PFSK-1 (cell line): ENCODE measurements around the gene SEC61A1.

Source experiments
- FOXP2 ChIP-seq: optimal IDR thresholded peaks from 2 replicates; pipeline ENCODE3; 2011; ENCODE audit warnings: borderline replicate concordance, control low read depth, inconsistent platforms; ENCODE audit not compliant: insufficient read depth; ENCODE audit errors: extremely low read length, extremely low read depth
- POLR2AphosphoS5 ChIP-seq: IDR thresholded peaks from 2 replicates; pipeline ENCODE4 v1.6.1; 2012; ENCODE audit warnings: low read depth, mild to moderate bottlenecking, control low read depth, low read length, moderate library complexity
- SIN3A ChIP-seq: IDR thresholded peaks from 2 replicates; pipeline ENCODE4 v1.6.1; 2012; ENCODE audit warnings: mild to moderate bottlenecking, low read length, moderate library complexity, borderline replicate concordance; ENCODE audit not compliant: insufficient read depth
- TAF1 ChIP-seq: IDR thresholded peaks from 2 replicates; pipeline ENCODE4 v1.6.1; 2012; ENCODE audit warnings: low read length, control low read depth, borderline replicate concordance; ENCODE audit not compliant: insufficient read depth
- TF ChIP-seq, protein P1 (sequence below), 2 experiments: IDR thresholded peaks; 2 replicates each; pipeline versions ENCODE4 v1.6.1 to v1.8.0; 2011 to 2012; ENCODE audit warnings: low read depth in 2 of 2, low read length in 2 of 2, control low read depth in 1 of 2, inconsistent platforms in 1 of 2, mild to moderate bottlenecking in 1 of 2, moderate library complexity in 1 of 2; ENCODE audit not compliant: insufficient read depth in 1 of 2

DNA sequence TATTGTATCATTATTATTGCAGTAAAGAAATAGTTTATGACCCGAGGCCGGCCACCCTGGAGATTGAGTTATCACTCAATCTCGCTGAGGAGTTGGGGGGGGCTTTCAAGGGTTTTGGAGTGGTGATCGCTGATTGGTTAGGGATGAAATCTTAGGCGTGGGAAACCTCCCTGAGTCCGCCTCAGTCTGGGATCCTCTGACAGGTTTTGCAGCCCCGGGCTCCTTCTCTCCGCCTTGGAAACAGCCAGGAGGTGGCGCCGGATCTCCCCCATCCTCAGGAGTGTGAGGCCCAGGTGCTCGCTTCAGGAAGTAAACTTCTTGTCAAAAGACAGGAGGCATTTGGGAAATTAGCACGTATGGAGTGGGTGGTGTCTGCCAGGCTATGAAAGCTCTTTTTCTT is 41.1 kb upstream of the SEC61A1 start:
- no peak for TF ChIP-seq TAF1
- TF ChIP-seq FOXP2, result no peak
- TF ChIP-seq POLR2AphosphoS5, result no peak
- no peak for TF ChIP-seq SIN3A
- TF ChIP-seq, protein P1, sequence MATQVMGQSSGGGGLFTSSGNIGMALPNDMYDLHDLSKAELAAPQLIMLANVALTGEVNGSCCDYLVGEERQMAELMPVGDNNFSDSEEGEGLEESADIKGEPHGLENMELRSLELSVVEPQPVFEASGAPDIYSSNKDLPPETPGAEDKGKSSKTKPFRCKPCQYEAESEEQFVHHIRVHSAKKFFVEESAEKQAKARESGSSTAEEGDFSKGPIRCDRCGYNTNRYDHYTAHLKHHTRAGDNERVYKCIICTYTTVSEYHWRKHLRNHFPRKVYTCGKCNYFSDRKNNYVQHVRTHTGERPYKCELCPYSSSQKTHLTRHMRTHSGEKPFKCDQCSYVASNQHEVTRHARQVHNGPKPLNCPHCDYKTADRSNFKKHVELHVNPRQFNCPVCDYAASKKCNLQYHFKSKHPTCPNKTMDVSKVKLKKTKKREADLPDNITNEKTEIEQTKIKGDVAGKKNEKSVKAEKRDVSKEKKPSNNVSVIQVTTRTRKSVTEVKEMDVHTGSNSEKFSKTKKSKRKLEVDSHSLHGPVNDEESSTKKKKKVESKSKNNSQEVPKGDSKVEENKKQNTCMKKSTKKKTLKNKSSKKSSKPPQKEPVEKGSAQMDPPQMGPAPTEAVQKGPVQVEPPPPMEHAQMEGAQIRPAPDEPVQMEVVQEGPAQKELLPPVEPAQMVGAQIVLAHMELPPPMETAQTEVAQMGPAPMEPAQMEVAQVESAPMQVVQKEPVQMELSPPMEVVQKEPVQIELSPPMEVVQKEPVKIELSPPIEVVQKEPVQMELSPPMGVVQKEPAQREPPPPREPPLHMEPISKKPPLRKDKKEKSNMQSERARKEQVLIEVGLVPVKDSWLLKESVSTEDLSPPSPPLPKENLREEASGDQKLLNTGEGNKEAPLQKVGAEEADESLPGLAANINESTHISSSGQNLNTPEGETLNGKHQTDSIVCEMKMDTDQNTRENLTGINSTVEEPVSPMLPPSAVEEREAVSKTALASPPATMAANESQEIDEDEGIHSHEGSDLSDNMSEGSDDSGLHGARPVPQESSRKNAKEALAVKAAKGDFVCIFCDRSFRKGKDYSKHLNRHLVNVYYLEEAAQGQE (IDR thresholded peaks at IDR 0.05; ENCODE audit: insufficient read depth in 1 of 2, low read depth in 2 of 2, low read length in 2 of 2), result no peak
